ENCODE results near the gene SLC25A12.

DNA sequence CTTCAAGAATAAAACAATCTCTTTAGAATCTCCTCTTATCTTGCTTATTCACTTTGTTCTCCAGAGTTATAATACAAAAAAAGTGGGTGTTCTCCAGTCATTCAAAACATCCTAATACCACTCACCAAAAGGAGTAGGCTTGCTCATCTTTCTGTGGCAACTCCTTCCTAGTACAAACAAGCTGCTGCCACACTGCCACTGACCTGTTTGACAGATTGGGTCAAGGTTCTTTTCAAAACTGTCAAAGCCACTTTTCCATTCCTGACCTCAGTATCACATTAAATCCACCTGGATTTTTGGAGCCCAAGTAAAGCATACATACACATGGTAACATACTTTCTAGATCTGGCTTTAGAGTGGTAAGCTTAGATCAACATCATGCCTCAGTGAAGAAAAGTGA, 59.8 kb downstream of the SLC25A12 start:
- TF ChIP-seq EZH2 (IDR thresholded peaks at IDR 0.05) (no peak), FOXP2 (optimal IDR thresholded peaks at IDR 0.05; ENCODE audit: control extremely low read depth, extremely low read length, insufficient read depth) (no peak), POLR2AphosphoS5 (IDR thresholded peaks at IDR 0.05; ENCODE audit: borderline replicate concordance, low read depth, low read length) (no peak)

Data from SK-N-MC (cell line).